Measurements from ENCODE around the gene LMF2.

DNA sequence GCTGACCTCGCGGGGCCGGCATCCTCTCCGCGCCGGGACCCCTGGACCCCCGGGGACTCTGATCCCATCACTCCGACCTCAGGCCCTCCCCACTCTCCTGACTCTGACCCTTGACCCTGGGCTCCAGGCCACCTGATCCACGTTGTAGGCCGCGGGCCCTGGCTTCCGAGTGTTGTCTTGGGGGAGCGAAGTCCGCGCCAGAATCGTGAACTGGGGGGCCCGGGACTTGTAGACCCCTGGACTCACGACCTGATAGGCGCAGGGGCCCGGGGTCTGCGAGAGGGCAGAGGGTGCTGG, 23.0 kb upstream of the LMF2 start:
- TF ChIP-seq, protein P1, sequence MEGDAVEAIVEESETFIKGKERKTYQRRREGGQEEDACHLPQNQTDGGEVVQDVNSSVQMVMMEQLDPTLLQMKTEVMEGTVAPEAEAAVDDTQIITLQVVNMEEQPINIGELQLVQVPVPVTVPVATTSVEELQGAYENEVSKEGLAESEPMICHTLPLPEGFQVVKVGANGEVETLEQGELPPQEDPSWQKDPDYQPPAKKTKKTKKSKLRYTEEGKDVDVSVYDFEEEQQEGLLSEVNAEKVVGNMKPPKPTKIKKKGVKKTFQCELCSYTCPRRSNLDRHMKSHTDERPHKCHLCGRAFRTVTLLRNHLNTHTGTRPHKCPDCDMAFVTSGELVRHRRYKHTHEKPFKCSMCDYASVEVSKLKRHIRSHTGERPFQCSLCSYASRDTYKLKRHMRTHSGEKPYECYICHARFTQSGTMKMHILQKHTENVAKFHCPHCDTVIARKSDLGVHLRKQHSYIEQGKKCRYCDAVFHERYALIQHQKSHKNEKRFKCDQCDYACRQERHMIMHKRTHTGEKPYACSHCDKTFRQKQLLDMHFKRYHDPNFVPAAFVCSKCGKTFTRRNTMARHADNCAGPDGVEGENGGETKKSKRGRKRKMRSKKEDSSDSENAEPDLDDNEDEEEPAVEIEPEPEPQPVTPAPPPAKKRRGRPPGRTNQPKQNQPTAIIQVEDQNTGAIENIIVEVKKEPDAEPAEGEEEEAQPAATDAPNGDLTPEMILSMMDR (IDR thresholded peaks at IDR 0.05), result no peak
- no peak for TF ChIP-seq ELF1 (IDR thresholded peaks at IDR 0.05)
- TF ChIP-seq FOXJ3 (CRISPR knock-in tag; IDR thresholded peaks at IDR 0.05), result no peak
- TF ChIP-seq MXI1 (IDR thresholded peaks at IDR 0.05; ENCODE audit: low read depth, low read length), result no peak
- no peak for TF ChIP-seq POLR2AphosphoS5 (IDR thresholded peaks at IDR 0.05; ENCODE audit: low read depth, low read length)
